Measurements from ENCODE around the gene LRRC47.

- TF ChIP-seq POLR2A (IDR thresholded peaks at IDR 0.05) (no peak), CTCF (IDR thresholded peaks at IDR 0.05) (no peak)
These were observed 16.9 kb downstream of the LRRC47 start for GRCh38 chr1:3779265-3779911.
